IMR-90 (cell line): ENCODE results near the gene SIX5. TPM values are rescaled to one million over a fixed set of nuclear protein-coding genes. Genes with fewer than 3 reads are reported as not detected.

Experiments used
- ATAC-seq: fragments of 200-7000 bp; cut with Tn5 transposase; 2 replicates; pipeline ENCODE4 v1.9.1; 2020; ENCODE audit warnings: low read depth, mild to moderate bottlenecking, moderate library complexity
- BruUV-seq: library from RNA; stranded (reverse); fragments of 400-500 nt; replicated peaks from 2 replicates; lab custom pipeline; 2021; lab: Mats Ljungman, UMichigan
- CTCF ChIA-PET: fragments of 300-600 bp; formaldehyde crosslinking; extraction: SDS; loops from one replicate; lab custom pipeline; 2021; ENCODE audit warnings: antibody characterized with exemption; lab: Yijun Ruan, JAX
- POLR2A ChIA-PET: fragments of 300-600 bp; sonication (Branson Sonifier 250); formaldehyde crosslinking; loops from one replicate; lab custom pipeline; 2022; ENCODE audit warnings: antibody characterized with exemption; ENCODE audit not compliant: unreplicated experiment; lab: Charles Lee
- DNase-seq: peaks from one replicate; pipeline ENCODE4 v3.0.0; 2013
- H2AFZ ChIP-seq: replicated peaks from 2 replicates; pipeline ENCODE3; 2013; ENCODE audit warnings: low read length, mild to moderate bottlenecking; ENCODE audit not compliant: poor library complexity
- H2AK5ac ChIP-seq: 2 replicates; pipeline ENCODE4 v1.6.1; 2013; ENCODE audit warnings: low read depth, low read length, inconsistent platforms
- H2AK9ac ChIP-seq: replicated peaks from 2 replicates; pipeline ENCODE3; 2013; ENCODE audit warnings: mild to moderate bottlenecking, low read depth, low read length, moderate library complexity; ENCODE audit not compliant: poor library complexity
- H2BK120ac ChIP-seq: 2 replicates; pipeline ENCODE4 v1.6.1; 2013; ENCODE audit warnings: low read depth, low read length, inconsistent platforms
- H2BK15ac ChIP-seq: 3 replicates; pipeline ENCODE4 v1.6.1; 2013; ENCODE audit warnings: low read depth, low read length, inconsistent platforms
- H2BK20ac ChIP-seq: 2 replicates; pipeline ENCODE4 v1.6.1; 2013; ENCODE audit warnings: low read depth, mild to moderate bottlenecking, inconsistent platforms, low read length, moderate library complexity
- H2BK5ac ChIP-seq: 2 replicates; pipeline ENCODE4 v1.6.1; 2013; ENCODE audit warnings: mild to moderate bottlenecking, low read depth, low read length, inconsistent platforms; ENCODE audit not compliant: poor library complexity, severe bottlenecking
- H3K14ac ChIP-seq: replicated peaks from 2 replicates; pipeline ENCODE4 v1.6.1; 2013; ENCODE audit warnings: low read depth, low read length, inconsistent platforms
- H3K18ac ChIP-seq: 2 replicates; pipeline ENCODE4 v1.6.1; 2013; ENCODE audit warnings: low read depth, low read length, control low read depth
- H3K23ac ChIP-seq: 2 replicates; pipeline ENCODE4 v1.6.1; 2013; ENCODE audit warnings: low read depth, low read length, inconsistent platforms
- H3K27ac ChIP-seq: 2 replicates; pipeline ENCODE4 v1.5.1; 2013; ENCODE audit warnings: mild to moderate bottlenecking, control low read depth, low read length; ENCODE audit not compliant: insufficient read depth
- H3K27me3 ChIP-seq: 2 replicates; pipeline ENCODE4 v1.6.1; 2013; ENCODE audit warnings: low read length; ENCODE audit not compliant: control insufficient read depth, insufficient read depth
- H3K36me3 ChIP-seq: 2 replicates; pipeline ENCODE4 v1.6.1; 2013; ENCODE audit warnings: low read length, mixed read lengths; ENCODE audit not compliant: control insufficient read depth, insufficient read depth
- H3K4ac ChIP-seq: 2 replicates; pipeline ENCODE4 v1.6.1; 2013; ENCODE audit warnings: low read depth, low read length, inconsistent platforms
- H3K4me1 ChIP-seq: 2 replicates; pipeline ENCODE4 v1.6.1; 2013; ENCODE audit warnings: low read length, mixed read lengths; ENCODE audit not compliant: control insufficient read depth, insufficient read depth
- H3K4me2 ChIP-seq: 2 replicates; pipeline ENCODE4 v1.6.1; 2013; ENCODE audit warnings: low read depth, mild to moderate bottlenecking, control low read depth, low read length, moderate library complexity
- H3K4me3 ChIP-seq: 2 replicates; pipeline ENCODE4 v1.5.1; 2013; ENCODE audit warnings: low read depth, mild to moderate bottlenecking, control low read depth, low read length, moderate library complexity; ENCODE audit not compliant: insufficient read depth
- H3K56ac ChIP-seq: 2 replicates; pipeline ENCODE4 v1.6.1; 2013; ENCODE audit warnings: low read length, inconsistent platforms; ENCODE audit not compliant: insufficient read depth; ENCODE audit errors: extremely low read depth
- H3K79me1 ChIP-seq, 2 experiments: 2 replicates each; pipeline ENCODE4 v1.6.1; 2013; ENCODE audit warnings: low read length in 2 of 2, inconsistent platforms in 1 of 2, low read depth in 1 of 2
- H3K9ac ChIP-seq: 2 replicates; pipeline ENCODE4 v1.6.1; 2013; ENCODE audit warnings: low read depth, low read length, control low read depth
- H3K9me1 ChIP-seq: 2 replicates; pipeline ENCODE4 v1.6.1; 2013; ENCODE audit warnings: low read length, inconsistent platforms; ENCODE audit not compliant: insufficient read depth
- H3K9me3 ChIP-seq: 2 replicates; pipeline ENCODE4 v1.6.1; 2013; ENCODE audit warnings: low read length; ENCODE audit not compliant: control insufficient read depth, insufficient read depth
- H4K20me1 ChIP-seq: 2 replicates; pipeline ENCODE4 v1.6.1; 2013; ENCODE audit warnings: low read length, inconsistent platforms; ENCODE audit not compliant: insufficient read depth
- H4K5ac ChIP-seq: 2 replicates; pipeline ENCODE4 v1.6.1; 2013; ENCODE audit warnings: mild to moderate bottlenecking, low read depth, low read length, control low read depth
- H4K8ac ChIP-seq, 2 experiments: 2 replicates each; pipeline ENCODE4 v1.6.1; 2013; ENCODE audit warnings: low read depth in 2 of 2, low read length in 2 of 2, control low read depth in 1 of 2, inconsistent platforms in 1 of 2
- H4K91ac ChIP-seq: 2 replicates; pipeline ENCODE4 v1.6.1; 2013; ENCODE audit warnings: low read depth, low read length, inconsistent platforms; ENCODE audit not compliant: insufficient read depth
- BHLHE40 ChIP-seq: fragments of 150-350 bp; IDR thresholded peaks from 2 replicates; pipeline ENCODE4 v1.6.1; 2016; ENCODE audit warnings: mild to moderate bottlenecking, low read depth, low read length
- CEBPB ChIP-seq: IDR thresholded peaks from 2 replicates; pipeline ENCODE4 v1.6.1; 2012; ENCODE audit warnings: low read depth, low read length, improper control_type of control experiment
- CHD1 ChIP-seq: IDR thresholded peaks from 2 replicates; pipeline ENCODE4 v1.6.1; 2012; ENCODE audit warnings: low read depth, low read length, improper control_type of control experiment
- CTCF ChIP-seq: conservative IDR thresholded peaks from 2 replicates; pipeline ENCODE4 v1.5.1; 2012; ENCODE audit warnings: mild to moderate bottlenecking, low read depth, low read length, improper control_type of control experiment
- ELK1 ChIP-seq: fragments of 150-350 bp; IDR thresholded peaks from 2 replicates; pipeline ENCODE4 v1.6.1; 2016; ENCODE audit warnings: low read depth, mild to moderate bottlenecking, low read length, moderate library complexity, borderline replicate concordance
- FOS ChIP-seq: fragments of 150-350 bp; IDR thresholded peaks from 2 replicates; pipeline ENCODE4 v1.6.1; 2016; ENCODE audit warnings: low read depth, low read length
- MAFK ChIP-seq: IDR thresholded peaks from 2 replicates; pipeline ENCODE4 v1.6.1; 2012; ENCODE audit warnings: low read depth, low read length, improper control_type of control experiment
- MAZ ChIP-seq: IDR thresholded peaks from 2 replicates; pipeline ENCODE4 v1.6.1; 2012; ENCODE audit warnings: low read depth, mild to moderate bottlenecking, low read length, improper control_type of control experiment, moderate library complexity, borderline replicate concordance
- MXI1 ChIP-seq: IDR thresholded peaks from 2 replicates; pipeline ENCODE4 v1.6.1; 2012; ENCODE audit warnings: low read depth, mild to moderate bottlenecking, low read length, moderate library complexity, borderline replicate concordance
- NFE2L2 ChIP-seq: fragments of 150-350 bp; IDR thresholded peaks from 2 replicates; pipeline ENCODE4 v1.6.1; 2016; ENCODE audit warnings: low read depth, mild to moderate bottlenecking, low read length
- POLR2A ChIP-seq: IDR thresholded peaks from 2 replicates; pipeline ENCODE4 v1.6.1; 2012; ENCODE audit warnings: mild to moderate bottlenecking, low read depth, low read length
- RAD21 ChIP-seq: IDR thresholded peaks from 2 replicates; pipeline ENCODE4 v1.6.1; 2012; ENCODE audit warnings: low read length, improper control_type of control experiment
- RCOR1 ChIP-seq: IDR thresholded peaks from 2 replicates; pipeline ENCODE4 v1.6.1; 2012; ENCODE audit warnings: mild to moderate bottlenecking, low read length, improper control_type of control experiment; ENCODE audit not compliant: insufficient replicate concordance
- RFX5 ChIP-seq: IDR thresholded peaks from 2 replicates; pipeline ENCODE4 v1.8.0; 2012; ENCODE audit warnings: low read depth, mild to moderate bottlenecking, low read length, moderate library complexity
- SMC3 ChIP-seq: fragments of 150-350 bp; IDR thresholded peaks from 2 replicates; pipeline ENCODE4 v1.6.1; 2016; ENCODE audit warnings: low read depth, mild to moderate bottlenecking, antibody characterized with exemption, low read length, moderate library complexity
- USF2 ChIP-seq: fragments of 150-350 bp; IDR thresholded peaks from 2 replicates; pipeline ENCODE4 v1.6.1; 2017; ENCODE audit warnings: mild to moderate bottlenecking, antibody characterized with exemption, low read length, low read depth
- WGBS, 2 experiments: methylation state at CpG; one replicate each; pipeline versions ENCODE4 v1.1.5 to v1.1.7; 2013; ENCODE audit warnings: missing lambda C conversion rate in 2 of 2; ENCODE audit not compliant: insufficient read length in 1 of 2; ENCODE audit errors: extremely low coverage in 2 of 2; 5-methylcytosine and 5-hydroxymethylcytosine counted together
- dilution Hi-C: fragments of 300-500 bp; cut with HindIII; formaldehyde crosslinking; loops from one replicate; pipeline ENCODE4 v1.14.3; 2018; ENCODE audit warnings: low sequenced_read_pairs; ENCODE audit not compliant: unreplicated experiment
- in situ Hi-C: fragments of 300-500 bp; cut with MboI; formaldehyde crosslinking; loops from 3 replicates; pipeline ENCODE4 v1.14.3; 2019; ENCODE audit warnings: low sequenced_read_pairs, inconsistent platforms, mixed read lengths
- intact Hi-C: fragments of 100-400 bp; cut with micrococcal nuclease; formaldehyde crosslinking; loops from 2 replicates; pipeline ENCODE4 v1.10.0; 2022
- polyA plus RNA-seq, 3 experiments: library from polyadenylated mRNA; depleted of rRNA; stranded (reverse); fragments of >200 nt; gene quantifications; 2 replicates each; pipeline ENCODE4 v1.2.3, GENCODE V29; 2012; ENCODE audit warnings: low replicate concordance in 1 of 3
- total RNA-seq: library from RNA; depleted of rRNA; stranded (reverse); fragments of >200 nt; gene quantifications from 2 replicates; pipeline ENCODE4 v1.2.3, GENCODE V29; 2012

SIX5 gene
- total and polyA plus RNA-seq, 2 of the 4 experiments (the other 2 are of a cell fraction) = 0.90 to 15.5 TPM

- no peak overlapping the region for H3K9ac ChIP-seq
- no peak overlapping the region for H3K23ac ChIP-seq
- no peak overlapping the region for H2BK5ac ChIP-seq
- peaks cover 5% of the 10 kb centered on the region; the same call in 1 of the 2 replicates for H4K20me1 ChIP-seq
- no peak overlapping the region; the same call in 1 of the 2 replicates for H3K4ac ChIP-seq
- H3K27ac ChIP-seq = no peak overlapping the region
- H3K79me1 ChIP-seq = no peaks in the 10 kb centered on the region; a peak in 1 of 4 replicates
- no peak overlapping the region for H4K8ac ChIP-seq
- CTCF ChIA-PET = no interaction called here
- no peaks in the 10 kb centered on the region for H3K27me3 ChIP-seq
- peaks cover 5% of the 10 kb centered on the region for H3K9me1 ChIP-seq
- dilution Hi-C loops (no loop called here), intact Hi-C loops (no loop called here), in situ Hi-C loops (no loop called here)
- no peak overlapping the region for H3K14ac ChIP-seq
- peaks cover 8% of the 10 kb centered on the region for H3K4me1 ChIP-seq
- POLR2A ChIA-PET = no interaction called here
- no peak overlapping the region for H4K5ac ChIP-seq
- H4K91ac ChIP-seq = no peak overlapping the region
- H3K9me3 ChIP-seq = no peaks in the 10 kb centered on the region
- no TSS peak for BruUV-seq
- H2BK120ac ChIP-seq = no peak overlapping the region
- no peak overlapping the region for H2BK20ac ChIP-seq
- no peak overlapping the region for H3K18ac ChIP-seq
- 95% methylated on average over 7 of the region's 12 CpGs; no CpG with 5 or more reads in 1 of the 2 experiments for WGBS, 2 experiments
- no peak overlapping the region for H2BK15ac ChIP-seq
- H2AK5ac ChIP-seq = no peak overlapping the region
- DNase-seq (no peak), ATAC-seq (no peak)
- no peak overlapping the region for H2AFZ ChIP-seq
- peaks cover 7% of the 10 kb centered on the region; the same call in 1 of the 2 replicates for H3K36me3 ChIP-seq
- no peak overlapping the region for H3K4me2 ChIP-seq
- no peak overlapping the region for H3K56ac ChIP-seq
- peak overlapping the region; percentile 42 for H2AK9ac ChIP-seq
- TF ChIP-seq NFE2L2 (no peak), MAFK (no peak), FOS (no peak), BHLHE40 (no peak), CEBPB (no peak), USF2 (no peak), MAZ (no peak), SMC3 (no peak), ELK1 (no peak), MXI1 (no peak), CHD1 (no peak), RAD21 (no peak), RFX5 (no peak), POLR2A (no peak), RCOR1 (no peak), CTCF (no peak)
- no peak overlapping the region for H3K4me3 ChIP-seq
Measured at GRCh38 chr19:45814166-45814780, 45.2 kb upstream of the SIX5 start.
